Activated CD8-positive, alpha-beta memory T cell treated with anti-CD3 and anti-CD28 coated beads for 36 hours (primary cell): ENCODE measurements around the gene KISS1R. TPM values are rescaled to one million over a fixed set of nuclear protein-coding genes. Genes with fewer than 3 reads are reported as not detected.

ENCODE experiments used
- CTCF ChIA-PET: fragments of 350-600 bp; sonication (Branson Sonifier 250); formaldehyde crosslinking; loops from one replicate; lab custom pipeline; 2021; ENCODE audit warnings: antibody characterized with exemption; lab: Charles Lee
- POLR2A ChIA-PET: fragments of 350-600 bp; sonication (Branson Sonifier 250); formaldehyde crosslinking; loops from one replicate; lab custom pipeline; 2021; ENCODE audit warnings: antibody characterized with exemption; lab: Charles Lee
- total RNA-seq, 2 experiments: library from RNA; stranded (reverse); gene quantifications; one replicate each; pipeline ENCODE4 v1.2.3, GENCODE V29; 2021

Gene KISS1R
- total RNA-seq, 2 experiments from 2014 or later, result 6.7 to 7.2 TPM

GRCh38 chr19:927351-927779 is 10.2 kb downstream of the KISS1R start:
- CTCF ChIA-PET, result interaction anchor here (0.7 kb wide), 3 partner anchors 10 to 126 kb away, joined by 3 to 4 read pairs (median 3); no protein-coding TSS in a partner anchor
- POLR2A ChIA-PET, result interaction anchor here (0.6 to 1.3 kb wide), 2 partner anchors 57 to 100 kb away, joined by 3 read pairs; partner anchors contain the start of gene WDR18

DNA sequence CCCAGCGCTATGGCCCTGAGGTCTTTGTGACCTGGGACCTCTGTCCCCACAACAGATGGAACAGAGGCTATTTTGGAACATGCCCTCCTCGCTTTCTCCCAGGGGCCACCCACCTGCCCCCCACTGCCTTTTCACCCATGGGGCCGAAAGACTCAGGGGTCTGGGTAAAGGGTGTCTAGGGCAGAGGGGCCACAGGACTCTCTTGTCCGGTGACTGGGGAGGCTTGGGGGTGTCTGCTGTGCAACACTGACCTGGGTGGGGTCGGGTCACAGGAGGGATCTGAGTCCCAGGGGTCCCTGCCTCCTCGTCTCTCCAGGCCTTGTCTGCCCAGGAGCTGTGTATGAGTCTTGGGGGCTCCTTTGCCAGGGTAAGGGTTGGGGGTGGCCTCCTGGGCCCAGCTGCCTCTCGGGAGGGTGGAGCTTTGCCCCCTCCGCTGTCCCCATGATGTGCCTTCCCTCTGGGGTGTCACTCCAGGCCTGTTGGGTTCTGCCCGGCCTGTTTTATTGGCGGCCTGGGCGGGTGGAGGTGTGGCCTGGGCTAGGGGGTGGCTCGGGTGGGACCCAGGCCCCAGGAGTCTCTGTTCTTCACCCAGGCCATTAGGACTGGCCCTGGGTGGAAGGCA is 10.8 kb downstream of the KISS1R start:
- POLR2A ChIA-PET, result interaction anchor here (1.3 kb wide), 1 partner anchor 56 kb away, joined by 3 read pairs; the partner anchor contains the start of gene WDR18
- CTCF ChIA-PET, result no interaction called here

DNA sequence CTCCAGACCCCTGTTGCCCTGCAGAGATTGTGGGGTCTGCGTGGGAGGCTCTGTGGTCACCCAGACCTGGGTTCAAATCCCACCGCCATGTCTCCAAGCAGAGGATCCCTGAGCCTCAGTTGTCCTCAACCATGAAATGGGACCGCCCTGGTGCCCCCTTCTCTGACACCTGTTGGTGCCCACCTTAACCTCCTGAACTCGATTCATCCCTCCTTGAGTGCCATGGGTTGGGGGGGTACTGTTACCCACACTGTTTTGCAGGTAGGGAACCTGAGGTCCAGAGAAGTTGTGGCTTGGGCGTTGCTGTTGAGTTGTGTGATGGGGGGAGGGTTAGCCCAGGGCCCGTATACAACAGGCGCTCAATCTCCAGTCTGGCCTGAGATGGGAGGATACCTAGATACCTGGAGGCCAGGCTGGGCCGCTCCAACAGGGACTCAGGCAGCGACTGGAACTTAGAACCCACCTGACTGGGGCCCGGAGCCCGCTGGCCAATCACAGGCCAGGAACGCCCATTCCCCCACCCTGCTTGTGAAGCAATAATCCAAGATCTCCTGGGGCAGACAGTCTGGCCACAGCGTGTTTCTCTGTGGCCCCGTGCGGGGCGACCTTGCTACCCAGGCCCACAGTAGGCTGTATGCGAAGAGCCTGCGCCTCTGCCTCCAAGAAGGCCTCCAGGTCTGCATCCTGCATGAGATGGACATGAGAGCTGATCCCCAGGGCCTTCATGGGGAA is 11.5 kb downstream of the KISS1R start:
- POLR2A ChIA-PET, result no interaction called here
- CTCF ChIA-PET, result interaction anchor here (1.3 kb wide), 1 partner anchor 55 kb away, joined by 4 read pairs; the partner anchor contains the start of gene WDR18

DNA sequence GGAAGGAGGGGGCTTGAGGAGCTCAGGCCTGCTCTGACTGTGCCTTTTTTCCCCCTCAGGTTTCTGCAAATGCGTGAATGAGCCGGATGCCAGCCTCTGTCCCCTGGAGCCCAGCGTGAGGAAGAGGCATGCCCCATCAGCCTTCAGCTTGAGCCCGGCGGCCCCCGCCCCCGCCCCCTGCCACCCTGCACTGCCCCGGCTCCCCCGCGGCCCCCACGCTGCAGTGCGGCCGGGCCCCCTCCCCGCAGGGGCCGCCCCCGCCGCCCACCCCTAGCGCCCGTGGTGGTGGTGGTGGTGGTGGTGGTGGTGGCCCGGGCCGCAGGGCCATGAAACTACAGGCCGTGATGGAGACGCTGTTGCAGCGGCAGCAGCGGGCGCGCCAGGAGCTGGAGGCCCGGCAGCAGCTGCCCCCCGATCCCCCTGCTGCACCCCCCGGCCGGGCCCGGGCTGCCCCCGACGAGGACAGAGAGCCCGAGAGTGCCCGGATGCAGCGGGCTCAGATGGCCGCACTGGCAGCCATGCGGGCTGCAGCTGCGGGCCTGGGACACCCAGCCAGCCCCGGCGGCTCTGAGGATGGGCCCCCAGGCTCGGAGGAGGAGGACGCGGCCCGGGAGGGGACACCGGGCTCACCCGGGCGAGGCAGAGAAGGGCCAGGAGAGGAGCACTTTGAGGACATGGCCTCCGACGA is 12.2 kb downstream of the KISS1R start:
- ChIA-PET CTCF (interaction anchor here (1.3 kb wide), 1 partner anchor 55 kb away, joined by 4 read pairs; the partner anchor contains the start of gene WDR18), POLR2A (no interaction called here)

DNA sequence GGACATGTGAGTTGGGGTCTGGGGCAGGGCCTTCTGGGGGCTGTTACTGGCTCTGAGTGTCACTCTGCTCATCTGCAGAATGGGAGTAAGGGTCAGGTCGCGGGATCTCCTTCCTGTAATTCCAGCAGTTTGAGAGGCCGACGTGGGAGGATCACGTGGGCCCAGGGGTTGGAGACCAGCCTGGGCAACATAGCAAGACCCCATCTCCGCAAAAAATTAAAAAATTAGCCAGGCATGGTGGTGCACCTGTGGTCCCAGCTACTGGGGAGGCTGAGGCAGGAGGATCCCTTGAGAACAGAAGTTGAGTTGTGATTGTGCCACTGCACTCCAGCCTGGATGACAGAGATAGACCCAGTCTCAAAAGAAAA is 12.7 kb downstream of the KISS1R start:
- POLR2A ChIA-PET, result no interaction called here
- CTCF ChIA-PET, result interaction anchor here (1.3 kb wide), 1 partner anchor 54 kb away, joined by 4 read pairs; the partner anchor contains the start of gene WDR18

DNA sequence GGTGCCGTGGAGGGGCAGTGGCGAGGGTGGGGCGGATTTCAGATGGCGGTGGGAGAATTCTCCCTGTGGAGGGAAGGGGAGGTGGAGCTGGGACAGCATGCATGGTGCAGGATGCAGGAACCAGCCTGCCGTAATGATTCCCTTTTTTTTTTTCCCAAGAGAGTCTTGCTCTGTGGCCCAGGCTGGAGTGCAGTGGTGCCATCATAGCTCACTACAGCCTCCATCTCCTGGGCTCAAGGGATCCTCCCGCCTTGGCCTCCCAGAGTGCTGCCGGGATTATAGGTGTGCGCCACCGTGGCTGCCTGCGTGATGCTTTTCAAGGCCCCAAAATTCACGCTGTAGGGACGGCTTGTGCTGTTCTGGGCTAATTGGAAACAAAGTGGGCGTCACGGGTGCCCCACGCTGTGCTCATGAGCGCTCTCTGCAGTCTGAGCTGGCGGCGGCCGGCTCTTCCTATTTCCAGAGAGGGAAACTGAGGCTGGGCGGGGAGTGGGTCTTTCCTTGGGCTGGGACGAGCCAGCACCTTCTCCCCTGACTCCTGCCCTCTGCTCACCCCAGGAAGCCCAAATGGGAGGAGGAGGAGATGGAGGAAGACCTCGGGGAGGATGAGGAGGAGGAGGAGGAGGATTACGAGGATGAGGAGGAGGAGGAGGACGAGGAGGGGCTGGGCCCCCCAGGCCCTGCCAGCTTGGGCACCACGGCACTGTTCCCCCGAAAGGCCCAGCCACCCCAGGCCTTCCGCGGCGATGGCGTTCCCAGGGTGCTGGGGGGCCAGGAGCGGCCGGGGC is 14.9 kb downstream of the KISS1R start:
- CTCF ChIA-PET, result interaction anchor here (0.9 to 1.2 kb wide), 4 partner anchors 9 to 51 kb away, joined by 3 read pairs; no protein-coding TSS in a partner anchor
- POLR2A ChIA-PET, result interaction anchor here (1.1 kb wide), 1 partner anchor 52 kb away, joined by 5 read pairs; the partner anchor contains the start of gene WDR18

DNA sequence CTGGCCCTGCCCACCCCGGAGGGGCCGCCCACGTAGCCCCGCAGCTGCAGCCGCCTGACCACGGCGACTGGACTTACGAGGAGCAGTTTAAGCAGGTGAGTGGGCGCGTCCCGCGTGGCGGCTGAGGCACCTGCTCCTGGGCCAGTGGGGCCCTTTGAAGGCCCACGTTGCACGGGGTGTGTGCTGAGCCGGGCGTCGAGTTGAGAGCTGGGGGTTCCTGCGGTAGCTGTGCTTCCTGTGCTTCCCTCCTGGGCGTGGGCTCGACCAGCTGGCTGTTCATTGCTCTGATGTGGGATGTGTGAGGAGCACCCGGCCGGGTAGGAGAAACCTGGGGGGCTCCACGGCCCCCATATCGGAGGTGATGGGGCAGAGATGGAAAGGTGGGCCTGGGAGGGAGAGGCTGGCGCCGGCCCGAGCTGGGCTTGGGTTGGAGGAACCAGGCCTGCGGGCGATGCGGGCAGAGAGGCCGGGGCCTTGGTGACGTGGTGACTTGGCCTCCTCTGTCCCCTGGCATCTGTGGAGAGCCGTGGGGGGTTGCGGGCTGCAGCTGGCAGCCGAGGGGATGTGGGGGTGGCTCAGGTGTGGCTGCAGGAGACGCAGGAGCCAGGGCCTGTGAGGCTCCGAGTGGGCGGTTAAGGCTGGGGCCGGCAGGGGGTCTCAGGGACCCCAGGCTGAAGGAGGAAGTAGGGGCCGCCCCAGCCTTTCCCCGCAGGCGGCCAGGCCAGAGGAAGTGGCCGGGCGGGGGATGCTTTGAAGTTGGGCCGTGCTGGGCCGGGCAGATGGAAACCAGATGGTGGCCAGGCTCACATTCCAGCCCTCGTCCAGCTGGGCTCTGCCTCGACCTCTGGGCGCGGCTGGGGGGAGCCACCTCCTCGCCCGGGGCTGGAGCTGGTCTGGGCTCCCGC is 15.8 kb downstream of the KISS1R start:
- ChIA-PET POLR2A (interaction anchor here (0.7 to 1.1 kb wide), 2 partner anchors 10 to 51 kb away, joined by 4 to 5 read pairs; partner anchors contain the start of gene WDR18), CTCF (interaction anchor here (0.9 to 1.5 kb wide), 4 partner anchors 10 to 50 kb away, joined by 3 to 4 read pairs (median 3); no protein-coding TSS in a partner anchor)

DNA sequence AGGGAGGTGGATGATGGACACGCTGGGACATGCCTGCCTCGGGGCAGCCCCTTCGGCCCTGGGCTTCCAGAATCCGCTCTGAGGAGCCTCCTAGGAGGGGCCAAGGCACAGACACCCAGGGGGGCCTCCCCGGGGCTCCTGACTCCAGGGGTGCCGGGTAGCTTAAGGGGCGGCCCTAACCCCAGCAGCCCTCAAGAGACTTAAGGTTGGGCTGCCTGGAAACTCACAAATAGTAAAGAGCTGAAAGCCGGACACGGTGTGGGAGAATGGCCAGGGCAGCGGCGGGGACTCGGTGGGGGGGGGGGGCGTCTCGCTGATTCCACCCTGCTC is 16.4 kb downstream of the KISS1R start:
- POLR2A ChIA-PET, result interaction anchor here (0.7 to 1.1 kb wide), 2 partner anchors 11 to 50 kb away, joined by 4 to 5 read pairs; partner anchors contain the start of gene WDR18

DNA sequence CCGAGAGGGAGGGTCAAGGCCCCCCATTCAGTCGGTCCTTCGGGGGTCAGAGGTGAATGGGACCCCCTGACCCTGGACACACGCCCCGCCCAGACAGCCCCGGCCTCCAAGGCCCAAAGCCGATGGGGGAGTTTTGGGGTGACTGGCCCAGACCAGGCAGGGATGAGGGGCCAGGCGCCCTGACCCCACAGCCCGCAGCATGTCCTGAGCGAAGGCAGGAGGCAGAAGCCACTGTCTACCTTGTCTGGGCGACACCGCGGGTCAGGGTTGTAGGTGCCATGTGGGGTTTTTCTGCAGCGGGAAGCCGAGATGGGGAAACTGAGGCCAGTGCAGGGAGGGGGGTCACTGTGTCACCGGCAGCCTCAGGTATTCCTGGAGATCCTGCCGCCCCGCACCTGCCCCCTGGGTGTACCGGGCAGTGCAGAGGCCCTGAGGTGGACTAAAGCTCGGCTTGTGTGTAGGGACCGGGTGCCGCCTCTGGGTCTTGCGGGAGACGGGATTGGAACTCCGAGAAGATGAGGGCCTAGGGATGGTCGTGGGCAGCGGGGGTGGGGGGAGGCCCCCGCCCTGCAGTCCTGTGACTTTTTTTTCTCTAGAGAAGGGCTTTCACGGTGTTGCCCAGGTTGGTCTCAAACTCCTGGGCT is 17.2 kb downstream of the KISS1R start:
- POLR2A ChIA-PET, result no interaction called here
- CTCF ChIA-PET, result interaction anchor here (1.3 to 1.5 kb wide), 2 partner anchors 11 to 50 kb away, joined by 3 to 4 read pairs; partner anchors contain the start of gene WDR18

More for the DNA sequence above, 16.4 kb downstream of the KISS1R start:
- CTCF ChIA-PET, result interaction anchor here (0.9 to 1.5 kb wide), 3 partner anchors 10 to 49 kb away, joined by 3 to 4 read pairs (median 3); no protein-coding TSS in a partner anchor

- ChIA-PET POLR2A (no interaction called here), CTCF (interaction anchor here (1.3 kb wide), 1 partner anchor 49 kb away, joined by 3 read pairs; the partner anchor contains the start of gene WDR18)
These were observed 17.8 kb downstream of the KISS1R start for GRCh38 chr19:934865-935479.

DNA sequence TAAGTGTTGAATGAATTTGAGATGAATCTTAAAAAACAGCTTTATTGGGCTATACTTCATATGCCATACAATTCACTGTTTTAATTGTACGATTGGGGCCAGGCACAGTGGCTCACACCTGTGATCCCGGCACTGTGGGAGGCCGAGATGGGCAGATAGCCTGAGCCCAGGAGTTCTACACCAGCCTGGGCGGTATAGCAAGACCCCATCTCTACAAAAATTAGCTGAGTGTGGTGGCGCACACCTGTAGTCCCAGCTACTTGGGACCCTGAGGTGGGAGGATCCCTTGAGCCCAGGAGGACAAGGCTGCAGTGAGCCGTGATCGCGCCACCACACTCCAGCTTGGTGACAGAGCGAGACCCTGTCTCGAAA is 19.0 kb downstream of the KISS1R start:
- ChIA-PET POLR2A (no interaction called here), CTCF (interaction anchor here (1.6 kb wide), 1 partner anchor 46 kb away, joined by 3 read pairs; no protein-coding TSS in a partner anchor)

GRCh38 chr19:937259-937694 is 20.1 kb downstream of the KISS1R start:
- CTCF ChIA-PET, result interaction anchor here (0.7 to 2.0 kb wide), 4 partner anchors 10 to 502 kb away, joined by 3 to 5 read pairs (median 4); no protein-coding TSS in a partner anchor
- POLR2A ChIA-PET, result interaction anchor here (0.7 to 1.3 kb wide), 2 partner anchors 47 to 123 kb away, joined by 4 to 9 read pairs; partner anchors contain the start of gene WDR18

DNA sequence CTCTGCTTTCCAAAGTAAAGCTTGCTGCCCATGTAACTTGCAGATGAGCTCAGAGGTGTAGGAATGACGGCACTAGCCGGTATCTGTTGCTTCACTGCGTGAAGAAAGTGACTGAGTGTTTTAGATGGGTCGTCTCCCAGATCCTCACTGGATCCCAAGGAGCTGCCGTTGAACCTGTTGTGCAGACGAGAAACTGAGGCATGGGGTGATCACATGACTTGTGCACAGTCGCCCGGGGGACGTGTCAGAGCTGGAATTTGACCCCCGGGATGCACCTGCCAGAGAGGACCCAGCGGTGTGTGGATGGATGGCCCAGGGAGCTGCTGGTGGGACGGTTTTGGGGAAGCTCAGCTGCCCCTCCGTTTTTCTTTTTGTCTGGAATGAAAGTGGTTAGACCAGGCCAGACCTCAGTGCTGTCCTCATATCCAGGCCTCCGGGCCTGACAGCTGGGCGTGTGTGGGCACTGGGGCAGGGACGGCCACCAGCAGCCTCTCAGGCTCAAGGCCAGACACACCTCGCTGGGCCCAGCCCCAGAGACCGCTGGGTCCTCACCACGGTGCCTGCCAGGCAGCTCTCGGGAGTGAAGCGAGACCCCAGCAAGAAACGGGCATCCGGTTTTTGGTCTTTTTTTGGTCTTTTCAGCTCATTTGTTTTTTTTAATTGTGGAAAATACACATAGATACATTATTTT is 21.2 kb downstream of the KISS1R start:
- ChIA-PET POLR2A (interaction anchor here (0.7 to 1.3 kb wide), 2 partner anchors 46 to 124 kb away, joined by 4 to 9 read pairs; partner anchors contain the start of gene WDR18), CTCF (interaction anchor here (0.7 to 2.0 kb wide), 4 partner anchors 13 to 88 kb away, joined by 4 to 5 read pairs (median 5); no protein-coding TSS in a partner anchor)

DNA sequence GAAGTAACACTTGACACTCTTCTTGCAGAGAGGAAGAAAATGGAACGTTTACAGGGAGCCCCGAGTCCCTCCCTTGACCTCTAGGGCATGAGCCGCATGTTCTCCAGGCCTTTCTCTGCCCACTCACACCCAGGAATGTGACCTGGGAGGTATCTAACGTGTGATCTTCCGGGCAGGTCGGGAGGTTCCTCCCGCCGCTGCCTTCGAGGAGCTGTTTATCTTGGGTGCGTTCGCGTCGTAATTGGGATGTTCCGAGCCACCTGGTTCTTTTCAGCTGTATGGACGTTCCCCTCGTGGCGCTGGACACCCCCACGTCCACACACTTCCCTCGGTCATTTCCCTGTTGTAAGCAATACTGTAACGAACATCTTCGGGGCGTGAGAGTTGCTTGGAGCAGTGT is 22.3 kb downstream of the KISS1R start:
- ChIA-PET POLR2A (no interaction called here), CTCF (interaction anchor here (0.7 to 1.6 kb wide), 2 partner anchors 75 to 87 kb away, joined by 5 read pairs; no protein-coding TSS in a partner anchor)

DNA sequence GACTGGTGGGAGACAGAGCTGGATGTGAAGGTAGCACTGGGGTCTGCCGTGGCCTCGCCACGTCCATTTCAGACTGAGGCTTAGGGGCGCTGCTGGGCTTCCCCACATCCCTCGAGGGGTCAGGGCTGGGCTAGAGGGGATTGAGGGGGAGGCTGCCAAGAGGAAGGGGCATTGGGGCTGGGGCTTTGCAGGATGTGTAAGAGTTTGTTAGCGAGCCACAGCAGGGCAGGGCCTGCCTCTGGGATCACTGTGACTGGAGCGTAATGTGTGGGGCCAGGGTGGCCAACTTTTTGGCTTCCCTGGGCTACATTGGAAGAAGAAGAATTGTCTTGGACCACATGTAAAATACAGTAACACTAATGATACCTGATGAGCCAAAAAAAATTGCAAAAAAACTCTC is 22.8 kb downstream of the KISS1R start:
- ChIA-PET POLR2A (no interaction called here), CTCF (interaction anchor here (0.9 to 1.6 kb wide), 2 partner anchors 44 to 76 kb away, joined by 3 to 5 read pairs; no protein-coding TSS in a partner anchor)
